A549 treated with CORT108297 at 1 μM for 4 hours (cell line): Measurements from ENCODE around the gene FBXL22. TPM values are rescaled to one million over a fixed set of nuclear protein-coding genes. Genes with fewer than 3 reads are reported as not detected.

Source experiments
- total RNA-seq: library from RNA; stranded (reverse); fragments of 200-300 nt; extraction: Qiagen RNA extraction; gene quantifications from 5 replicates; pipeline ENCODE4 v1.2.3, GENCODE V29; 2022

Gene FBXL22
- total RNA-seq = 0.18 to 0.80 TPM (median 0.31 TPM) in 5 replicates

GRCh38 chr15:63597038-63597790 lies at the start of gene FBXL22:
Gene FBXL22 (plus strand): TSS chr15:63597387. CDS start chr15:63597393, 6 bp downstream.

Other genes starting within 250 kb of the FBXL22 start
- 148 to 171 TPM (median 161 TPM) in 5 replicates for gene CA12, start 215.5 kb upstream of the FBXL22 start, total RNA-seq
- gene USP3, start 92.8 kb upstream of the FBXL22 start, total RNA-seq = 41.8 to 50.4 TPM (median 44.8 TPM) in 5 replicates
- gene HERC1, start 236.6 kb downstream of the FBXL22 start, total RNA-seq = 22.4 to 30.1 TPM (median 25.9 TPM) in 5 replicates